Left ventricle myocardium inferior (tissue), 1 donor: Measurements from ENCODE around the gene ST6GALNAC5. TPM values are rescaled to one million over a fixed set of nuclear protein-coding genes. Genes with fewer than 3 reads are reported as not detected.

Source experiments
- DNase-seq: peaks from one replicate; pipeline ENCODE4 v3.0.0-alpha.2; 2020
- H3K27ac ChIP-seq: fragments of 200-600 bp; replicated peaks from 2 replicates; pipeline ENCODE4 v1.8.0; 2021
- H3K27me3 ChIP-seq: fragments of 200-600 bp; 2 replicates; pipeline ENCODE4 v1.8.0; 2021; ENCODE audit warnings: low read depth
- H3K36me3 ChIP-seq: fragments of 200-600 bp; 2 replicates; pipeline ENCODE4 v1.8.0; 2021
- H3K4me1 ChIP-seq: fragments of 200-600 bp; 2 replicates; pipeline ENCODE4 v1.8.0; 2021
- H3K4me3 ChIP-seq: fragments of 200-600 bp; 2 replicates; pipeline ENCODE4 v1.8.0; 2021; ENCODE audit warnings: mild to moderate bottlenecking, moderate library complexity
- H3K9me3 ChIP-seq: fragments of 200-600 bp; replicated peaks from 2 replicates; pipeline ENCODE4 v1.8.0; 2021
- CTCF ChIP-seq: fragments of 200-600 bp; IDR thresholded peaks from 2 replicates; pipeline ENCODE4 v1.8.0; 2021; ENCODE audit warnings: antibody characterized with exemption, mild to moderate bottlenecking, borderline replicate concordance
- intact Hi-C: fragments of 100-400 bp; cut with micrococcal nuclease; formaldehyde crosslinking; loops from one replicate; pipeline ENCODE4 v1.11.0; 2022
- total RNA-seq: library from RNA; stranded (reverse); fragmentation: NEBNext Ultra II Directional; extraction: Animal tissue kit (Norgen Biotek cat#: 25700); gene quantifications from one replicate; pipeline ENCODE4 v1.2.1, GENCODE V29; 2021
- donor health status: DM: no; HTN: yes; CAD: no; lungs with severe emphysema.

The ST6GALNAC5 gene
- total RNA-seq, 1 donor from 2014 or later: 0.41 TPM

GRCh38 chr1:76857973-76858372, 9.3 kb upstream of the ST6GALNAC5 start:
- no peak for TF ChIP-seq CTCF
- no peaks in the 10 kb centered on the region for H3K9me3 ChIP-seq
- DNase-seq: no peak
- no peak overlapping the region for H3K4me3 ChIP-seq
- peaks cover 27% of the 10 kb centered on the region for H3K27me3 ChIP-seq
- intact Hi-C loops: no loop called here
- H3K36me3 ChIP-seq: no peaks in the 10 kb centered on the region
- H3K4me1 ChIP-seq: no peaks in the 10 kb centered on the region
- H3K27ac ChIP-seq: no peak overlapping the region

GRCh38 chr1:76861149-76861548, 6.1 kb upstream of the ST6GALNAC5 start:
- peaks cover 59% of the 10 kb centered on the region for H3K27me3 ChIP-seq
- H3K4me3 ChIP-seq: no peak overlapping the region

GRCh38 chr1:76862447-76862846, 4.8 kb upstream of the ST6GALNAC5 start:
- DNase-seq: no peak
- H3K27me3 ChIP-seq: peaks cover 67% of the 10 kb centered on the region
- intact Hi-C loops: no loop called here
- H3K4me1 ChIP-seq: peaks cover 8% of the 10 kb centered on the region
- TF ChIP-seq CTCF: no peak
- no peaks in the 10 kb centered on the region for H3K36me3 ChIP-seq
- no peak overlapping the region for H3K4me3 ChIP-seq
- no peak overlapping the region for H3K27ac ChIP-seq
- no peaks in the 10 kb centered on the region for H3K9me3 ChIP-seq

More at GRCh38 chr1:76861149-76861548, 6.1 kb upstream of the ST6GALNAC5 start:
- Histone ChIP-seq H3K27ac (no peak overlapping the region), H3K36me3 (no peaks in the 10 kb centered on the region), H3K9me3 (no peaks in the 10 kb centered on the region), H3K4me1 (no peaks in the 10 kb centered on the region)
- DNase-seq: no peak
- intact Hi-C loops: no loop called here
- TF ChIP-seq CTCF: no peak

GRCh38 chr1:76864383-76864782, 2.9 kb upstream of the ST6GALNAC5 start:
- intact Hi-C loops: no loop called here
- Histone ChIP-seq H3K27me3 (peaks cover 78% of the 10 kb centered on the region), H3K36me3 (no peaks in the 10 kb centered on the region), H3K9me3 (no peaks in the 10 kb centered on the region), H3K4me1 (peaks cover 24% of the 10 kb centered on the region), H3K27ac (no peak overlapping the region), H3K4me3 (no peak overlapping the region)
- DNase-seq: no peak
- no peak for TF ChIP-seq CTCF

- Histone ChIP-seq H3K27ac (no peak overlapping the region), H3K27me3 (peaks cover 92% of the 10 kb centered on the region), H3K9me3 (no peaks in the 10 kb centered on the region), H3K36me3 (no peaks in the 10 kb centered on the region), H3K4me3 (no peak overlapping the region), H3K4me1 (peaks cover 24% of the 10 kb centered on the region)
- intact Hi-C loops: no loop called here
- DNase-seq: no peak
- no peak for TF ChIP-seq CTCF
These were observed 1.5 kb upstream of the ST6GALNAC5 start for GRCh38 chr1:76865696-76866286.

- H3K4me3 ChIP-seq: no peak overlapping the region
- TF ChIP-seq CTCF: no peak
- H3K27me3 ChIP-seq: peaks cover 93% of the 10 kb centered on the region
- H3K9me3 ChIP-seq: no peaks in the 10 kb centered on the region
- no peak overlapping the region for H3K27ac ChIP-seq
- no peak for DNase-seq
- no peaks in the 10 kb centered on the region for H3K36me3 ChIP-seq
- peaks cover 24% of the 10 kb centered on the region for H3K4me1 ChIP-seq
- intact Hi-C loops: no loop called here
These were observed 714 bp upstream of the ST6GALNAC5 start for GRCh38 chr1:76866566-76866965.
